Cerebellar nuclear complex (tissue), 1 donor: ENCODE measurements around the gene DGKE.

Experiments used
- DNase-seq, 2 experiments: peaks; one replicate each; lab custom pipeline; 2025; lab: John Stamatoyannopoulos, UW

The DGKE gene

DNA sequence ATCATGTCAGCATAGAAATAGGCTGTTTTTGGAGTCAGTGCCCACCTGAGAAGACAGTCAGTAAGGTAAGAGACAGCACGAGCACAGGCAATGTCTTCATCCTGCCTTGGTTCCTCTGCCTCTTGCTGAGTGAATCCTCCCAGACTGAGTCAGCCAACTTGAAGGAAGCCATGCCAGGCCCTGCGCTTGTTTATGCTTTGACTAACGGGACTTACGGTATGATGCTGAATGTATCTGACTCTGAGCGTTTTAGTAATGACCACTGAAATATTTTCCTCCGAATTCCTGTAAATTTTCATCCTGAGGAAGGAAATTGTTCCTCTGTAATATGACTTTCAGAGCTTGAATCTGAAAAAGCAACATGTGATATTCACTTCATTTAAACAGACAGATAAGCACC, 18.2 kb upstream of the DGKE start:
- no peak for DNase-seq

DNA sequence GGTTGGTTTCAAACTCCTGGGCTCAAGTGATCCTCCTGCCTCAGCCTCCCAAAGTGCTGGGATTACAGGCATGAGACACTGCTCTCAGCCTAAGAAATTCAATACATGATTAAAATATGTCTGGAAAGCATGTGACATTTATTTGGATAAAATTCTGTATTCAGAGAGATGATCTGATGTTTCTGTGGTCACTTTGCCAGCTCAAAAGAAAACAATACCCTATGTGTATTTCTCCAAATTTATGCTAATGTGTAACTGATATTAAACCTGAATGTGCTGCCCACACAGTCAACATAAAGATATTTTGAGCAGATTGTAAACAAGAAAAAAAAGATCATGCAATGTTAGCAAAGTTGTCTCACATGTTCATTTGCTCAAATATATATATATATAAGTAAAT, 16.9 kb upstream of the DGKE start:
- DNase-seq: no peak

DNA sequence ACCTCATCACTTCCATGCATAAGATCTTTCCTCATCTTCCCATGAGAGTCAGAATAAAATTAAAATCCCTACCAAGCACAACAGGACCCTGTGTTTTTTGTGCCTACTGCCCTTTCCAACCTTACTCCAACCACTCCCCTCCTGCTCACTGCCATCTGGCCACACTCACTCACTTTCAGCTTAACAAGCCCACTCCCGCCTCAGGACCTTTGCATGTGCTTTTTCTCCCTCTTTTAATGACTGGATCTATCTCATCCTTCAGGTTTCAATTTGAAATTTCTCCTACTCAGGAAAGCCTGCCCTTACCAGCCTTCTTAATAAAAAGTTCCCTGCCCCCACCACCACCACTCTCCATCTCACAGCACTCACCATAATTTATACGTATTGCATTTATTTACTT, 14.9 kb upstream of the DGKE start:
- DNase-seq: no peak

DNA sequence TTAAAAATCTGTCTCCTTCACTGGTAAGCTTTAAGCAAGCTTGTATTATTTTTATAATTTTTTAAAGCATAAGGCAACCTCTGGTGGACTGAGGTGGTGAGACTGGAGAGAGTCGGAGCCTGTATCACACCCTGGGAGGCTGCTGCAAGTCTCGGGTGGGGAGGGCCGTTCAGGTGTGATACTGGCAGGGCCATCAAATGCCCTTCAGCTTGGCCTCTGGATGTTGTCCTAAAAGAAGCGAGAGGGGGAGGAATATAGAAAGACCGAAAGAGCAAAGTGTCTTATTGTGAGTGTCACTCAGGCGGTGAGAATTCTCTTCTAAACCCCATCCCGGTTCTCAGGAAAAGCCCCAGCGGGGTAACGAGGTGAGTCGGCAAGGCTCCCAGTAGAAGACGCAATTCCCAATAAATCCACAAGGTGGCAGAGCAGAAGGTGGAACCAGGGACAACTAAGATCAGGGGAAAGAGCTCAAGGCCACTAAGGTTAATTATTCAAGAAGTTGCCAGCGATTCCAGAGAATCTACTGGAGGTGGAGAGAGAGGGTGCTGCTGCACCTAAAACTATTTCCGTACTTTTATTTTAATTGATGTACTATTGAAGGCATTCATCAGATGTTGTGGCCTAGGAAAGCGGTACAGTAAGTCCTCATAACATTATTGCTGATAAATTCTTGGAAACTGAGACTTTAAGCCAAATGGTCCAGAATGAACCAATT, 14.4 kb upstream of the DGKE start:
- peak in 1 of 2 experiments; percentile 24 for DNase-seq

DNA sequence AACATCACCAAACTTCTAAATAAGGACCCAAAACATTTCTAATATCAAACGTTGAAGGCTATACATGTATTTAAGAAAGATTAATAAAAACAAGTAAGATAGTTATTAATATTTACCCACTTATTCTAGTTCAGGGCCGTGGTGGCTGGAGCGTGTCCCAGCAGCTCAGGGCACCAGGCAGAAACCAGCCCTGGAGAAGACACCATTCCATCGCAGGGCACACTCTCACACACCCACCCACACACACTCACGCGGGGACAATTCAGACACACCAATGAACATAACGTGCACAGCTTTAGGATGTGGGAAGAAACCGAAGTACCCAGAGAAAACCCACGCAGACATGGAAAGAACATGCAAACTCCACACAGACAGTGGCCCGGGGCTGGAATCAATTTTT, 13.7 kb upstream of the DGKE start:
- DNase-seq: no peak

DNA sequence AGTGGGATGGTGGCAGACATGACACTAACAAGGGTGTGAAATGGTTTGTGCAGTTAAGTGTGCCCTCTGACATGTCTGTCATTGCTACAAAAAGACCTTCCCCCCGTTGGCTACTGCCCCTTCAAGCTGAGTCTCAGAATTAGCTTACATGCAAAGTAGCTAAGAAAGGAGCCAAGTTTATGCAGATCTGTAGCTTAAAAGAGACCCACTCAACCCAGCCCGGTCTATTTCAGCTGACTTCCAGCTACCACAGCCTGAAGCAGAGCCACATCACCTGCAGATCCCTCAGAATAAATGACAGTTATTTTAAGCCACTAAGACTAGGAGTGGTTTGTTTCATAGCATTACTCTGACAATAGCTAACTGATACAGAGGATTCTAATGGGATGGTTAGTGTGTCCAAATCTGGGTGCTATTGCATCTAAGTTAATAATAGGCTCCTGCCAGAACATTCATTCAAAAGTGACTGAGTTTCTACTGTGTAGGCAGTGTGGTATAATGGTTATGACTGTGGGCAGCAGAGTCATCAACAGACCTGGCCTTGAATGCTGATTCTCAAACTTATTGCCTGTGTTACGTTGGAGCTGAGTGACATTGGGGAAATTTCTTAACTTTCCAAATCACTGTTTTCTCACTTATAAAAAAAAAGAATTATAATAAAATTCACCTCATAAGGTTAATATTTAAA, 12.0 kb upstream of the DGKE start:
- DNase-seq: no peak

DNA sequence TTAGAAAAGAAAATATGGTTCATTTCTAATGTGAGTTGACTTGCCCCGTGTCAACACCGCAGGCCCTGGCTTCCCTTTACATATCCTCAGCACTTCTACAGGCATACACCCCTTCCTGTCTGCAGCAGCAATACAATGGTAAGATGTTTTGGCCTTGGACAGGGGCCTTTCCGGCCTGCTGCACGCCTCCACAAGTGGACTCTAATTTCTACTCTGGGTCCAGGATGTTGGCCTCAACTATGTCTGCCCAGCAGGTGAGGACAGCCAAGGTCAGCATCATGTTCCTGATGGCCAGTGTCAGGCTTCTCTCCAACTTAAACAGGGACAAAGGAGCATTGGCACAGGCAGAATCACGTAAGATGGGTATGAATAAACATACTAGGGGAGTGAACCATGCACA, 11.2 kb upstream of the DGKE start:
- DNase-seq: no peak

DNA sequence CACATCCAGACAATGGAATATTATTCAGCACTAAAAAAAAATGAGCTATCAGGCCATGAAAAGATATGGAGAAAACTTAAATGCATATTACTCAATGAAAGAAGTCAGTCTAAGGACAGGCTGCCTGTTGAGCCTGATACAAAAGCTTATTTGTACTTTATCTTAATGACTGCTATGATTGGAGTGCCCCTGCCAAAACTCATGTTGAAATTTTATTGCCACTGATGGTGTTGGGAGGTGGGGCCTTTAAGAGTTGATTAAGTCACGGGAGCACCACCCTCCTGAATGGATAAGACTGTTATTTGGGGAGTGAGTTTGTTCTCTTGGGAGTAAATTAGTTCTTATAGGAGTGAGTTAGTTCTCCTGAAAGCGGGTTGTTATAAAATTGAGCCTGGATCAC, 10.1 kb upstream of the DGKE start:
- no peak for DNase-seq

DNA sequence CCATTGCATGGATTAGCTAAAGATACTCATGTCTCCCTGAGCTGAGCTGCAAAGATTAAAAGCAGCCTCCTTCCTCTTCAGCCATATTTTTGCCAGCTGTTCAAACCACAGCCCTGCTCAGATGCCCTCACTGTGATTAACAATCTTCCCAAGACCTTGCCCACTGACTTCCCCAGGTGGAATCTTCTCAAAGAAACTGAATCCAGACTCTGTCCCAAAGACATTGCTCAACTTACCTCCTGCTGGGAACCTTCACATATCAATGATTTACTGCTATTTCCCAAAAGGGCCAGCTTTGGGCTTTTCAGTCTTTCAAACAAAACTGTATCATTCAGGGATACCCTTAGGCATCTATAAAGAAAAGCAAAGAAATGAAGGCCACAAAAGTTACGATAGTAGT, 9.4 kb upstream of the DGKE start:
- no peak for DNase-seq

DNA sequence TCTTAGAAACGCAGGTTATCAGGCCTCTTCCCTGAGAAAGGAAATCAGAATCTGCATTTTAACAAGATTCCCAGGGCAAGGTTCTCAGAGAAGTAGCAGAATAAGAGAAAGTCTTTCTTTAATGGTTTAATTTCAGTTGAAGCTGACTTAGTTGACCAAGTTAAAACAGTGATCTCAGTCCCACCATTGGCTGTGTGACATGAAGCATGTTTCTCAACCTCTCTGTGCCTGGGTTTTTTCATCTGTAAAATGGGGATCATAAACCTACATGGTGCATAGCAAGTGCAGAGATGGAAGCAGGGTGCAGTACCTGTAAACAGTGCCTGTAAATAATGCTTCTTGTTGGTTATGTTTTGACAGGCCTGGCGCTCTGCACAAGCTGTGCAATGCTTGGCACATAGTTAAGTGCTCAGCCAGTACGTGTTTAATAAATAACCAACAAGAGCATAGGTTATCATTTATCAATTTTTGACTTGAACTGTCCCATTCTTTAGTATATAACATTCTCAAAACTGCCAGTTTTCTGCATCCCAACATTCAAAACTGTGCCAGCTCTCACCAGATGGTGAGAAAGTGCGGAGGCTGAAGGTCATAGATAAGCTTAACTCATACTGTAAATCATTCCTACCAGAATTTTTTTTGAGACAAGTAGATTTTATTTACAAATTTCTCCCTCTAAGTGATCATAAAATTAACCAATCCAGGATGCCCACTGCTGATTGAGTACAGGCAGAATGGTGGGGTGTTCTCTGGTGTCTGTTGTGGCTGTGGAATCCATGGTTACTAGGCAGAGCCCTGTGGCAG, 7.1 kb upstream of the DGKE start:
- DNase-seq: no peak

DNA sequence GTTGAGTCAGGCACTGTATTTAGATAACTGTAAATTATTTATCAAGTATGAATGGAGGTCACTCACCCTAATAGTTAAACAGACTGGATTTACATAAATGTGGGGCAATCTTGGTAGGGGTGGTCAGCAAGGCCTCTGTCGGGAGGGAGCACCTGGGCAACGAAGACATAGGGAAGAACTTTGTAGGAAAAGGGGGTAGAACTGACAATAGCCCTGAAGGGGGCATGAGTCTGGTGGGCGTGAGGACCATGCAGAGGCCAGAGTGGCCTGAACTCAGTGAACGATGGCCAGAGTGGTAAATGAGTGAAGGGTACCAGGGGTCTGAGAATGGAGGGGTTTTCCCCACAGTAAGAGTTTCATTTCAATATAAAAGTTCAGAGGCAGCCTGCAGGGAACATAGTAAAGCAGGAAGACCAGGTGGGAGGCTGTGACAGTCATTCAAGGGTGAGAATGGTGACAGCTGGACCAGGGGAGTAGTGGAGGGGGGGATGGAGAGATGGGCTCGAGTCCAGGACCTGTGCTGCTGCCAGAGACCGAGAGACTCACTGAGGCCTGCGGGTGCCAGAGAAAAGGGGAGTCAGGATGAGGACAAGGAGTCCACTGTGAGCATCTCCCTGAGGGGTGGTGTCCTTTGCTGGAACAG, 3.1 kb upstream of the DGKE start:
- no peak for DNase-seq

DNA sequence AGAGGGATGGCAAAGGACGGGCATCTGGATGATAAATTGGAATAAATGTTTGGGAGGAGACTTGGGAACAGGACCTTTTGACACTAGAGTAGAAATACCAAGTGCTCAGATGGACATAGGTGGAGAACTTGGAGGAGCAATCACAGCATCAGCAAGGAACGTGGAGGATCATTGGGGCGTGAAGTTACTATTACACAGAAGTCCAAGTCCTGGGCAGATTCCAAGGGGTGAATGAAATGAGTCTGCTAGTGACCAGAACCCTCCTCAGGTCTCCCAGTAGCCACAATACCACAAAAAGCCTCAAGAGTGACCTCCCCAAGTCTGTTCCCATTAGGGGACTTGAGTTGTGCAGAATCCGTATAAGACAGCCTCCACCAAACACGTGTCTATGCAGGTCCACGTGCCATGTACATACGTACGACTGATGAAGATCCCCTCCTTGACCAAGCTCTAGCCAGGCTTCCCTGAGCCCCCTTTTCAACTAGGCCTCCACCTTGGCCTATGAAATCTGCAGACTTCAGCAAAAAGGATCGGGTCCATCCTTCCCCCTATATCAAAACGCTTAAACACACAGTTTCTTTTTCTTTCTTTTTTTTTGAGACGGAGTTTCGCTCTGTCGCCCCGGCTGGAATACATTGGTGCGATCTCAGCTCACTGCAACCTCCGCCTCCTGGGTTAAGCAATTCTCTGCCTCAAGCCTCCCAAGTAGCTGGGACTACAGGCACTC, 2.4 kb upstream of the DGKE start:
- DNase-seq: no peak

DNA sequence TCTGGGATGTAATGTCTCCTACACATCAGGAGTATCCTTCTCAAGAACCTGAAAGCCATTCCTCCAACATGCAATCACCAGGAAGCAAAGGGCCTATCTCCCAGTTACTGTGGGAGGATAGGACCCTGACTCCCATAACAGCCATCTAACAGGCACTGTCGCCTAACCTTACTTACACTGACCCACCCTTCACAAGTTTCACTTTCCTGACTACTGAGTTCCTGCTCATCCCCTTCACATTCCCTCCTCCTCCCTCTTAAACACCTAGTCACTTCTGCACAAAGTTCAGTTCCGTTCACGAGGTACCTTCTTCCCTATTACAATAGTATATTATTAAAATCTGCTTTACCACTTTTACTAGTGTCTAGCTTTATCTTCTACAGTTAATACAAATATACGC, 1.5 kb upstream of the DGKE start:
- no peak for DNase-seq

DNA sequence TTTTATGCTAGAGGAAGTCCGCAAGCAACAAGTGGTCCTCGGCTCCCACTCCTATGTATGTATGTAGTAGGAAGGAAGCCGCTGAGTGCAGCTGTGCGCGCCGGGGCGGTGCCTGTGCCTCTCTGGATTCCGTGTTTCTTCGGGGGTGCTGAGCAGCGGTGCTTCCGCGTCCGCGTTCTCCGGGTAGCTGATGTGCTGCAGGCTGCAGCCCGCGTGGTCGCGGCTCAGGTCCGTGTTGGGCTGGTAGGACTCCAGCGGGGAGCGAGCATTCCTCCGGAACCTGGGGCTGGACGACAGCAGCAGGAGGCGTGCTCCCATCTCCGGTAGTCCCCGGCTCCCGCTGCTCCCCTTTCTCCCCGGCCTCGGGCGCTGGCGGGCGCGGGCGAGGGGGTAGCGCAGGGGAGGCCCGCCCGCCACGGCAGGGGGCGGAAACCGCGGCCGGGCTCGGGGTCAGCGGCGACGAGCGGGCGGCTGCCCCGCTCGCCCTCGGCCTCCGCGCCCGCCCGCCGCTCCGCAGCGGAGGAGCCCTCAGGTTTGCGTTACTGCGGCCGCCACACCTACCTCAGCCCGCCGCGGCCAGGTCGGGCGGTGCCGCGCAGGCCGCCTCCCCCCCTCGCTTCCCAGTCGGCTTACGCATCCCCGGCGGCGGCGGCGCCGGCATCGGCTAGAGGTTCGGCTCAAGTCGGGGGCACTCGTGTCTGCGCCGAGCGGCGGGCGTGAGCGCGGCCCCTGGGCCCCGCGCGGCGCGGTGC, 718 bp upstream of the DGKE start:
- DNase-seq: no peak

DNA sequence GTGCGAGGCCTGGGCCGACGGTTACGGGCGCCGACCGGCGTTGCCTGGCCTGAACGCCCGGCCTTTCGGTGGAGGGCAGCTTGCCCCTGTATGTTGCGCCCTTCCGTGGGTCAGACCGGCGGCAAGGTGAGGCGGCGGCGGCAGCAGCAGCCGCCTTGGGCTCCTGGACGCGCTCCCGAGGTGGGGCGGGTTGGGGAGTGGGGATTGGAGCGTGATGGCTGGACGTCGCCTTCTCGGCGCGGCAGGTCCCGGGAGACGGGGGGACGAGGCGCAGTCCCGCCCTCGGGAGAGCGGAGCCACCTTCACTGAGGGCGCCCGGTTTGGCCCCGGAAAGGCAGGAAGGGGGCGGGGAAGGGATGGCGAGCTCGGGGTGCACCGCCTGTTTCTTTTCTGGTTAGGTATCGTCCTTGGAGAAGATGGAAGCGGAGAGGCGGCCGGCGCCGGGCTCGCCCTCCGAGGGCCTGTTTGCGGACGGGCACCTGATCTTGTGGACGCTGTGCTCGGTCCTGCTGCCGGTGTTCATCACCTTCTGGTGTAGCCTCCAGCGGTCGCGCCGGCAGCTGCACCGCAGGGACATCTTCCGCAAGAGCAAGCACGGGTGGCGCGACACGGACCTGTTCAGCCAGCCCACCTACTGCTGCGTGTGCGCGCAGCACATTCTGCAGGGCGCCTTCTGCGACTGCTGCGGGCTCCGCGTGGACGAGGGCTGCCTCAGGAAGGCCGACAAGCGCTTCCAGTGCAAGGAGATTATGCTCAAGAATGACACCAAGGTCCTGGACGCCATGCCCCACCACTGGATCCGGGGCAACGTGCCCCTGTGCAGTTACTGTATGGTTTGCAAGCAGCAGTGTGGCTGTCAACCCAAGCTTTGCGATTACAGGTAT, 671 bp downstream of the DGKE start:
- DNase-seq: no peak

DNA sequence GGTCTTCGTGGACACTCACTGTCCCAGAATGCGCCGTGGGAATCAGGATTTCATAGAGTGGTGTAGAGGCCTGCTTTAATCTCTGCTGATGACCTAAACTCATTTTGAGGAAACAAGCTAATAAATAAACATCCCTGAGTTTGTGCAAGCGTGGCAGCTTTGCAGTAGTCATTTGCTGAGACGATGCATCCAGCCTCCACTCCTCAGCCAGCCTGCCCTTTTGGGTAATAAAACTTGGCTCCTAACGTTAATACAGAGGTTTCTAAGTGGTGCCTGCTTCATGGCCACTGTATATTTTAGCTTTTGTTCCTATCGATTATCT, 1.3 kb downstream of the DGKE start:
- DNase-seq: no peak

DNA sequence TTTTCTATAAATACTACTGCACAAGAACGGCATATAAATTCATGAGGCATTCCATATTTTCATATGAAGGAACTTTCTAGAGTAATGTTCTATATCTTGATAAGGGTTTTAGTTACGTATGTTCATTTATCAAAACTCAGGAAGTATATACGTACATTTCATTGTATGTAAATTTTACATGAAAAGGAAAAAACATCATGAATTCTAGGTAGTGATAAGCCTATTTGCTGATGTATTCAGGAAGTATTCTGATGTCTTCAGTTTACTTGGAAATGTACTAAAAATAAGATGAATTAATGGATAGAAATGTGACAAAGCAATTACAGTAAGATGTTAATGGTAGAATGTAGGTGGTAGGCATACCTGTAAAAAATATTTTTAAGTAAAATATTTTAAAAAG, 4.7 kb downstream of the DGKE start:
- DNase-seq: no peak

DNA sequence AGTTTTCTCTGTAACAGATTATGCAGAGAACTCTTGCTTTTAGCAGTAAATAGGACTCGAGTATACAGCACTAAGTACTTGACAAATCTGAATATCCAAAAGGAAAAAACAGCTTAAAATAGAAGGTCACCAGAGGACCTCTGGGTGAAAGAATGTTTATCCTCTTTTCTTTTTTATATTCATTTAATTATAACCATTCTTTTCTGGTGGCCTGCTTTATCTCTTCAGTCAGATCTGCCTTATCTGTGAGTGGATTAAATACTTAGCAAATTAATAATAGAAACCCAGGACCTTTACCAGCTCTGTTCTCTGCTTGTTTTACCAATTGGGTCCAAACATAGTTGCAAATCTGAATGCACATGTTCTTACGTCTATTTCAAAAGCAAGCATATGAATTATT, 8.6 kb downstream of the DGKE start:
- DNase-seq: no peak

DNA sequence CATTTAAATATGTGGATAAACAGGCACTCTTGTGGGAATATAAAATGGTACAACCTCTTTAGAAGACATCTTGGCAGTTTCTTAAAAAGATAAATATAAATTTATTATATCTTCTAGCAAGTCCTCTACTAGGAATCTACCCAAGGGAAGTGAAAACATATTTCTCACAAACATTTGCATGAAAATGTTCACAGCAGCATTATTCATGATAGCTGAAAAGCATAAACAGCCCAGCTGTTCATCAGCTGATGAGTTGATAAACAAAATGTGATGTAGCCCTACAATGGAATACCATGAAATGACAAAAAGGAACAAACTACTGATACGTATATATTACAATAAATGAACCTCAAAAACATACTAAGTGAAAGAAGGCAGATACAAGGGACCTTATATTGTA, 12.0 kb downstream of the DGKE start:
- DNase-seq: no peak

DNA sequence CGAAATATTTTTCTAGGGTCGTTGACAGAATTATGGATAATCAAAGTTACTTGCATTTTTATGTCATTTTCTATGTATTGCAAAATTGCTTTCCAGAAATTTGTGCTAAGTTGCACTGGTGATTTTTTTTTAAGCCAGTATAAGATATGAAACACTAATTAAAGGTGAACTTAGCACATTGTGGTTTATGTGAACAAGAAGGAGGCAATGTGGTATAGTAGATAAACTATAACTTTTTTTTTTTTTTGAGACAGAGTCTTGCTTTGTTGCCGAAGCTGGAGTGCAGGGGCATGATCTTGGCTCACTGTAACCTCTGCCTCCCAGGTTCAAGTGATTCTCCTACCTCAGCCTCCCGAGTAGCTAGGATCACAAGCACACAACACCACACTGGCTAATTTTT, 13.2 kb downstream of the DGKE start:
- no peak for DNase-seq
